SK-N-SH (cell line): Measurements from ENCODE around the gene CASP14. TPM values are rescaled to one million over a fixed set of nuclear protein-coding genes. Genes with fewer than 3 reads are reported as not detected.

Source experiments
- CTCF ChIA-PET: fragments of 300-600, 350-600 bp; formaldehyde crosslinking; extraction: SDS; loops from one replicate; lab custom pipeline; 2021; lab: Yijun Ruan, JAX
- POLR2A ChIA-PET: fragments of 350-600 bp; sonication (Branson Sonifier 250); formaldehyde crosslinking; extraction: SDS; loops from one replicate; lab custom pipeline; 2020; ENCODE audit warnings: antibody characterized with exemption, inconsistent platforms; lab: Yijun Ruan, JAX
- DNase-seq: peaks from one replicate; pipeline ENCODE4 v3.0.0; 2012
- H2AFZ ChIP-seq: fragments of 200-600 bp; sonication (generic); 2 replicates; pipeline ENCODE4 v1.8.1; 2016; ENCODE audit warnings: antibody characterized with exemption, mild to moderate bottlenecking, low read depth
- H3F3A ChIP-seq: fragments of 200-600 bp; sonication (generic); replicated peaks from 2 replicates; pipeline ENCODE3; 2016; ENCODE audit warnings: antibody characterized with exemption, mild to moderate bottlenecking; ENCODE audit not compliant: insufficient read depth
- H3K27ac ChIP-seq, 2 experiments: fragments of 200-500 bp in 1 of 2; fragments of 200-600 bp in 1 of 2; sonication (Bioruptor generic) in 1 of 2; sonication (generic), shearing (Covaris generic) in 1 of 2; 2 replicates each; pipeline versions ENCODE4 v1.5.1 to v1.6.1; 2014 to 2016; ENCODE audit warnings: low read depth in 2 of 2, inconsistent platforms in 1 of 2, low read length in 1 of 2, mild to moderate bottlenecking in 1 of 2, mixed read lengths in 1 of 2
- H3K27me3 ChIP-seq: fragments of 200-600 bp; sonication (generic), shearing (Covaris generic); 2 replicates; pipeline ENCODE4 v1.6.1; 2016; ENCODE audit warnings: mixed run types; ENCODE audit not compliant: insufficient read depth
- H3K36me3 ChIP-seq, 2 experiments: fragments of 200-500 bp in 1 of 2; fragments of 200-600 bp in 1 of 2; sonication (Bioruptor generic) in 1 of 2; sonication (generic) in 1 of 2; replicated peaks in 1 of 2; 2 replicates each; pipeline versions ENCODE3 to v1.5.1; 2014 to 2016; ENCODE audit warnings: low read length in 1 of 2, mild to moderate bottlenecking in 1 of 2; ENCODE audit not compliant: insufficient read depth in 2 of 2, control insufficient read depth in 1 of 2
- H3K4me1 ChIP-seq, 2 experiments: fragments of 200-500 bp in 1 of 2; fragments of 200-600 bp in 1 of 2; sonication (Bioruptor generic) in 1 of 2; sonication (generic), shearing (Covaris generic) in 1 of 2; 2 replicates each; pipeline versions ENCODE4 v1.5.1 to v1.6.1; 2014 to 2016; ENCODE audit warnings: low read depth in 1 of 2, low read length in 1 of 2, mixed run types in 1 of 2; ENCODE audit not compliant: insufficient read depth in 2 of 2, control insufficient read depth in 1 of 2
- H3K4me2 ChIP-seq: fragments of 200-600 bp; sonication (generic), shearing (Covaris generic); 2 replicates; pipeline ENCODE4 v1.6.1; 2017; ENCODE audit warnings: mixed run types
- H3K4me3 ChIP-seq, 2 experiments: fragments of 200-500 bp in 1 of 2; fragments of 200-600 bp in 1 of 2; sonication (Bioruptor generic) in 1 of 2; sonication (generic), shearing (Covaris generic) in 1 of 2; 2 replicates each; pipeline versions ENCODE4 v1.5.1 to v1.8.1; 2014 to 2016; ENCODE audit warnings: low read depth in 2 of 2, inconsistent platforms in 1 of 2, low read length in 1 of 2, mild to moderate bottlenecking in 1 of 2, mixed read lengths in 1 of 2, moderate library complexity in 1 of 2
- H3K79me2 ChIP-seq: fragments of 200-600 bp; sonication (generic); 2 replicates; pipeline ENCODE4 v1.8.1; 2017; ENCODE audit warnings: mild to moderate bottlenecking; ENCODE audit not compliant: insufficient read depth
- H3K9ac ChIP-seq: fragments of 200-600 bp; sonication (generic); 2 replicates; pipeline ENCODE4 v1.6.1; 2017; ENCODE audit warnings: mixed run types
- H3K9me2 ChIP-seq: fragments of 200-600 bp; sonication (generic); 2 replicates; pipeline ENCODE4 v1.6.1; 2017; ENCODE audit warnings: mixed run types
- H3K9me3 ChIP-seq: fragments of 200-600 bp; sonication (generic); 2 replicates; pipeline ENCODE4 v1.6.1; 2017; ENCODE audit warnings: mixed run types, mild to moderate bottlenecking, moderate library complexity
- H4K20me1 ChIP-seq: fragments of 200-600 bp; sonication (generic); 2 replicates; pipeline ENCODE4 v1.6.1; 2017; ENCODE audit warnings: mild to moderate bottlenecking, mixed run types; ENCODE audit not compliant: insufficient read depth
- ELF1 ChIP-seq: IDR thresholded peaks from 2 replicates; pipeline ENCODE4 v1.4.0; 2012
- EZH2phosphoT487 ChIP-seq: fragments of 200-600 bp; sonication (generic); IDR thresholded peaks from 2 replicates; pipeline ENCODE4 v1.6.1; 2017; ENCODE audit warnings: low read depth, mixed run types, mild to moderate bottlenecking, antibody characterized with exemption, moderate library complexity, borderline replicate concordance
- FOXJ3 ChIP-seq: sonication (generic); formaldehyde crosslinking; IDR thresholded peaks from 2 replicates; pipeline ENCODE4 v1.5.1; 2020; ENCODE audit warnings: mild to moderate bottlenecking, missing genetic modification reagents
- FOXM1 ChIP-seq: IDR thresholded peaks from 2 replicates; pipeline ENCODE4 v1.4.0; 2012; ENCODE audit warnings: low read depth, mild to moderate bottlenecking
- GATA2 ChIP-seq: sonication (generic); formaldehyde crosslinking; IDR thresholded peaks from 2 replicates; pipeline ENCODE4 v1.5.0; 2020; ENCODE audit warnings: mild to moderate bottlenecking, missing genetic modification reagents
- JUND ChIP-seq: IDR thresholded peaks from 2 replicates; pipeline ENCODE4 v1.4.0; 2012
- MXI1 ChIP-seq: IDR thresholded peaks from 2 replicates; pipeline ENCODE4 v1.6.1; 2012; ENCODE audit warnings: mild to moderate bottlenecking, low read depth, low read length, improper control_type of control experiment
- NFIC ChIP-seq: IDR thresholded peaks from 2 replicates; pipeline ENCODE4 v1.4.0; 2012; ENCODE audit warnings: borderline replicate concordance
- POLR2AphosphoS5 ChIP-seq: IDR thresholded peaks from 2 replicates; pipeline ENCODE4 v1.6.1; 2012; ENCODE audit warnings: low read depth, low read length
- RFX5 ChIP-seq: IDR thresholded peaks from 2 replicates; pipeline ENCODE4 v1.6.1; 2012; ENCODE audit warnings: mild to moderate bottlenecking, improper control_type of control experiment, low read length
- RXRA ChIP-seq: IDR thresholded peaks from 2 replicates; pipeline ENCODE4 v1.4.0; 2012; ENCODE audit warnings: low read depth, mild to moderate bottlenecking, borderline replicate concordance
- SIN3A ChIP-seq: IDR thresholded peaks from 2 replicates; pipeline ENCODE4 v1.6.1; 2012; ENCODE audit warnings: low read depth, mild to moderate bottlenecking, low read length, moderate library complexity, borderline replicate concordance
- TCF12 ChIP-seq: IDR thresholded peaks from 2 replicates; pipeline ENCODE4 v1.4.0; 2012
- TEAD4 ChIP-seq: IDR thresholded peaks from 2 replicates; pipeline ENCODE4 v1.4.0; 2012; ENCODE audit warnings: mild to moderate bottlenecking, borderline replicate concordance; ENCODE audit not compliant: insufficient read depth
- USF1 ChIP-seq: IDR thresholded peaks from 2 replicates; pipeline ENCODE4 v1.4.0; 2012; ENCODE audit warnings: low read depth, borderline replicate concordance
- WGBS: methylation state at CpG from one replicate; pipeline ENCODE4 v1.1.6; 2017; ENCODE audit warnings: low lambda C conversion rate; 5-methylcytosine and 5-hydroxymethylcytosine counted together
- polyA plus RNA-seq, 3 experiments: library from polyadenylated mRNA; depleted of rRNA; stranded (reverse); fragments of >200 nt; gene quantifications; 2 replicates each; pipeline ENCODE4 v1.2.3, GENCODE V29; 2012
- TF ChIP-seq, protein P1 (sequence below): fragments of 200-600 bp; sonication (generic); IDR thresholded peaks from 2 replicates; pipeline ENCODE4 v1.6.1; 2017; ENCODE audit warnings: antibody characterized with exemption, mild to moderate bottlenecking, moderate library complexity
- TF ChIP-seq, protein P2 (sequence below): fragments of 150-350 bp; IDR thresholded peaks from 2 replicates; pipeline ENCODE4 v1.6.1; 2016; ENCODE audit warnings: mild to moderate bottlenecking, low read depth, low read length

Gene CASP14
- polyA plus RNA-seq, 1 of the 3 experiments (the other 2 are of a cell fraction): not detected

DNA sequence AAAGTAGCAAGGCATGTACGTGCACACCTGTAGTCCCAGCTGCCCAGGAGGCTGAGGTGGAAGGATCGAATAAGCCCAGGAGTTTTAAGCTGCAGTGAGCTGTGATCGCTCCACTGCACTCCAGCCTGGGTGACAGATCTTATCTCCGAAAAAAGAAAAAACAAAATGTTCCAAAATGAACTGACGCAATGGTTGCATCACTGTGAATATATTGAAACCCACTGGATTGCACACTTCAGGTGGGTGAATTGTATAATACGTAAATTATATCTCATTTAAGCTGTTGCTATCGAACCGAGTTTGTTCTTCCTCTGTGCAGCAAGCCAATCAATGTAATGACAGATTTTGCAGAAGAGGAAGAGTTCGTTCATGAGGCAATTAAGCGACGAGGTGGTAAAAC is 1.6 kb upstream of the CASP14 start:
- TF ChIP-seq EZH2phosphoT487: no peak
- no peak for TF ChIP-seq SIN3A
- no peak for TF ChIP-seq JUND
- TF ChIP-seq TCF12: no peak
- TF ChIP-seq, protein P1, sequence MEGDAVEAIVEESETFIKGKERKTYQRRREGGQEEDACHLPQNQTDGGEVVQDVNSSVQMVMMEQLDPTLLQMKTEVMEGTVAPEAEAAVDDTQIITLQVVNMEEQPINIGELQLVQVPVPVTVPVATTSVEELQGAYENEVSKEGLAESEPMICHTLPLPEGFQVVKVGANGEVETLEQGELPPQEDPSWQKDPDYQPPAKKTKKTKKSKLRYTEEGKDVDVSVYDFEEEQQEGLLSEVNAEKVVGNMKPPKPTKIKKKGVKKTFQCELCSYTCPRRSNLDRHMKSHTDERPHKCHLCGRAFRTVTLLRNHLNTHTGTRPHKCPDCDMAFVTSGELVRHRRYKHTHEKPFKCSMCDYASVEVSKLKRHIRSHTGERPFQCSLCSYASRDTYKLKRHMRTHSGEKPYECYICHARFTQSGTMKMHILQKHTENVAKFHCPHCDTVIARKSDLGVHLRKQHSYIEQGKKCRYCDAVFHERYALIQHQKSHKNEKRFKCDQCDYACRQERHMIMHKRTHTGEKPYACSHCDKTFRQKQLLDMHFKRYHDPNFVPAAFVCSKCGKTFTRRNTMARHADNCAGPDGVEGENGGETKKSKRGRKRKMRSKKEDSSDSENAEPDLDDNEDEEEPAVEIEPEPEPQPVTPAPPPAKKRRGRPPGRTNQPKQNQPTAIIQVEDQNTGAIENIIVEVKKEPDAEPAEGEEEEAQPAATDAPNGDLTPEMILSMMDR: no peak
- TF ChIP-seq, protein P2, sequence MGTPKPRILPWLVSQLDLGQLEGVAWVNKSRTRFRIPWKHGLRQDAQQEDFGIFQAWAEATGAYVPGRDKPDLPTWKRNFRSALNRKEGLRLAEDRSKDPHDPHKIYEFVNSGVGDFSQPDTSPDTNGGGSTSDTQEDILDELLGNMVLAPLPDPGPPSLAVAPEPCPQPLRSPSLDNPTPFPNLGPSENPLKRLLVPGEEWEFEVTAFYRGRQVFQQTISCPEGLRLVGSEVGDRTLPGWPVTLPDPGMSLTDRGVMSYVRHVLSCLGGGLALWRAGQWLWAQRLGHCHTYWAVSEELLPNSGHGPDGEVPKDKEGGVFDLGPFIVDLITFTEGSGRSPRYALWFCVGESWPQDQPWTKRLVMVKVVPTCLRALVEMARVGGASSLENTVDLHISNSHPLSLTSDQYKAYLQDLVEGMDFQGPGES: no peak
- TF ChIP-seq FOXJ3: no peak
- TF ChIP-seq, all 33 proteins: peak for 0
- WGBS: 4% methylated on average over 11 of the region's 11 CpGs
- H3K27ac ChIP-seq: no peak overlapping the region
- H3K4me2 ChIP-seq: no peak overlapping the region
- ChIA-PET CTCF (no interaction called here), POLR2A (no interaction called here)
- no peaks in the 10 kb centered on the region for H3K9me2 ChIP-seq
- no peaks in the 10 kb centered on the region for H4K20me1 ChIP-seq
- H2AFZ ChIP-seq: no peak overlapping the region
- no peaks in the 10 kb centered on the region for H3K79me2 ChIP-seq
- H3K4me1 ChIP-seq: no peaks in the 10 kb centered on the region
- no peaks in the 10 kb centered on the region for H3K9me3 ChIP-seq
- DNase-seq: no peak
- H3K9ac ChIP-seq: no peak overlapping the region
- H3K36me3 ChIP-seq: no peaks in the 10 kb centered on the region
- no peak overlapping the region for H3K4me3 ChIP-seq
- H3K27me3 ChIP-seq: peaks cover 23% of the 10 kb centered on the region; the same call in 1 of the 2 replicates
- H3F3A ChIP-seq: no peaks in the 10 kb centered on the region

- Histone ChIP-seq H3K27ac (no peak overlapping the region), H3K4me3 (no peak overlapping the region), H3K4me1 (no peaks in the 10 kb centered on the region), H3K27me3 (peaks cover 23% of the 10 kb centered on the region; the same call in 1 of the 2 replicates), H3K9me2 (no peaks in the 10 kb centered on the region), H3K4me2 (no peak overlapping the region), H3K9ac (no peak overlapping the region), H3K36me3 (no peaks in the 10 kb centered on the region), H4K20me1 (no peaks in the 10 kb centered on the region), H3K79me2 (no peaks in the 10 kb centered on the region), H2AFZ (no peak overlapping the region), H3F3A (no peaks in the 10 kb centered on the region), H3K9me3 (no peaks in the 10 kb centered on the region)
- POLR2A ChIA-PET: no interaction called here
- CTCF ChIA-PET: no interaction called here
- 6% methylated on average over 5 of the region's 5 CpGs for WGBS
- no peak for TF ChIP-seq RXRA
- no peak for TF ChIP-seq ELF1
- TF ChIP-seq TEAD4: no peak
- TF ChIP-seq, protein P1: no peak
- TF ChIP-seq GATA2 (CRISPR knock-in tag): no peak
- no peak for TF ChIP-seq NFIC
- no peak for TF ChIP-seq FOXM1
- no peak for TF ChIP-seq USF1
- TF ChIP-seq MXI1: no peak
- no peak for TF ChIP-seq POLR2AphosphoS5
- TF ChIP-seq RFX5: no peak
- DNase-seq: no peak
Observed at GRCh38 chr19:15048128-15048527, 1.2 kb upstream of the CASP14 start.
